HG03575 (cell line): ENCODE data around the gene FANK1.

Source experiments
- ATAC-seq: cut with Tn5 transposase; IDR thresholded peaks from one replicate; pipeline ENCODE4 v1.9.1; 2021; ENCODE audit not compliant: unreplicated experiment, insufficient number of reproducible peaks, low FRiP score; ENCODE audit errors: extremely low read depth

FANK1 gene

GRCh38 chr10:126011995-126012394 is 115.6 kb downstream of the FANK1 start:
- no peak for ATAC-seq

DNA sequence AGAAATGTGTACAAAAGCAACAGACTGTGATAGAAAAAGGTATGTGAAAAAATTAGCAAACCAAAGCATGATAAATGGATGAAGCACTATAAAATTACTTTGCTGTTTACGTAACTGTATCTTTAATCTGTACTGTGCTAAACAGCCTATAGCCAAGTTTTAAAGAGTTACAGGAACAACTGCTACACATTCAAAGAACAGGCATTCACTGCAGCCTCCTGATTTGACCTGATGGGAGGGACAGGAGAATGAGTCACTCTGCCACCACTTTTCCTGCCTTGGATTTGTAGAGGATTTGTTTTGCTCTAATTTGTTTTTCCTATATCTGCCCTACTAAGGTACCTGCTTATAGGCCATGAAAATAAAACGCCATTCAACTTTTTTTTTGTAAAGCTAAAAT is 116.1 kb downstream of the FANK1 start:
- no peak for ATAC-seq

- ATAC-seq = no peak
These were observed 117.3 kb downstream of the FANK1 start for GRCh38 chr10:126013489-126014281.

DNA sequence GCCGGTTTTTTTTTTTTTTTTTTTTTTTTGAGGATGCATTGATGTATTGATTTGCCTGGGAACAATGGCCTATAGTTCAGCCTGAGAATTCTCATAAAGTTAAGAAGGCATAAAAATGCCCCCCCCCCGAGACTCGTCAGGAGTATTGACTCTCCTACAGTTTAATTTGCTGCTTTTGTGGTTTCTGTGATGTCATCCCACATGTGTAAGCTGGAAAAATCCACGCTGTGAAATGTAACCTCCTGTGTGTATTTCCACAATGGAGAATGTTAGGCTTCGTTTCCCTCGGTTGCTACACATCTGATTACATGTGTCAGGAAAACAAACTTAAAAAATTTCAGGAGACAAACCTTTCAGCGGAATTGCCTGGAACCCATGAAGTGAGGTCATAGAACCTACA is 117.9 kb downstream of the FANK1 start:
- ATAC-seq = no peak

- no peak for ATAC-seq
These were observed 119.0 kb downstream of the FANK1 start for GRCh38 chr10:126015413-126015812.

GRCh38 chr10:126016156-126016805 is 119.9 kb downstream of the FANK1 start:
- no peak for ATAC-seq

DNA sequence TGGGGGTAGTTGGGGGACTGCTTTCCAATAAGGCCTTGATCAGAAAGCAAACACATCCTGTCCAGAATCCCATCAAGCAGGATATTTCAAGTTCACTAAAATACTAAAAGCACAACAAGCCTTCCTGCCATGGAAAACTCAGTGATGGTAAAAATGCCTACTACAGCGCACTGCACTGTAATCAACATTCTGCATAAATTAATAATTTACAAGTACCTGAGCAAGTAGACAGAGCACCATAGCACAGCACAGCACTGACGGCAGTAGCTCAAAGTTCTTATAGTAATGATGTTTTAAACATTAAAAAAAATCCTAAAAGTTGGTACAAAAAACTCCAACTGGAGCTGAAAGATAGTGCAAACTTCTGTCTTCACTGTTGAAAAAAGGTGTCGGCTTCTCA is 120.5 kb downstream of the FANK1 start:
- no peak for ATAC-seq

DNA sequence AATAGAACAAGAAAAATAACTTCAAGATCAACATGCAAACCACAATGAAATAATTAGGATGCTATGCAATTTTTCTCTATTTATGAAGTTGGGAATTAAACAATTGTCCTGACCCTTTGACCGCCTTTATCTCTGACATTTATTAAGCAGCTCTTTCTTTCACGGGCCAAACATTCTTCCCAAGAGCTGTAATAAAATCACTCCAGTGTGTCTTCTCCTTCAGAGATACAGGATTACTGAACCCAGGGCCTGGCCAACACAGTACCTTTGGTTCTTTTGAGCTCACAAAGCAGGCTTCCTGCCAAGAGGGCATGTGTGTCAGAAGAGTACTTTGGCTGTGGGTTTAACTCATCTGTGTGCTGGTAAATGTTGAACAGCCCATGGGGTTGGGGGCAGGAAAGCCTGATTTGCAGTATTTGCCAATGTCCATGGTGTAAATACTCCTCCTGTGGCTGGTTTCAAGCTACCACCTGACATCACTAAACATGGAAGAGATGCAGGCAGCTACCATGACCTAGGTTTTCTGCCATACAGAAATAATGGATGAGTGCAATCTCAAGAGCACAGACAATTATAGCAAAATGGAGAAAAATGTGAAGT is 121.7 kb downstream of the FANK1 start:
- no peak for ATAC-seq

DNA sequence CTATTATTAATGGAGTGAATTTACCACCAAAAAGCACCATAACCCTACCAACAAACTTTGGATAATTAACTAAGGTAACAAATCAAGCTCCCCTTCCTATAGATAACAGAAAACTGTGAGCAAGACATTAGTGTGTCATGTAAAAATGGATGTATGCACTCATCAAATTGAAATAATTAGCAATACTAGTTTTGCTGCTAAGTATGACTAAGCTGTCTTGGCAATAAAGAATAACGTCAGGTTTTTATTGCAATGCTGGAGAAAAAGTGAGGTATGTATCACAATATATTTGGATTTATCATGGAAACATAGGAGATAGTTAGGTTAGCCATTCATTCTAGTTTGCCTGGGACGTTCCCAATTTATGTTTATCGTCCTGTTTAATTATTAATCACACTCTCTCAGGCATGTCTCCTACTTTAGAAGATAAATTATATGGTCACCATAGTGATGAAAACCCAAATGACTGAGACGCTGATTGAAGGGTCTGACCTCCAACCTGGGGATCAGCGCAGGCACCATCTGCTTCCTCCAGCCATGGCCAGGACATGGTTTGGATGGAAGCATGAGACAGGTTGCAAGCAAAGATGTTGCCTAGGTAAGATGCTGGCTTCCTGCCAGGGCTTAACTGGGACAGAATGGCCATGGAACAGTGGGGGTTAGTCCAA is 125.6 kb downstream of the FANK1 start:
- ATAC-seq = no peak

DNA sequence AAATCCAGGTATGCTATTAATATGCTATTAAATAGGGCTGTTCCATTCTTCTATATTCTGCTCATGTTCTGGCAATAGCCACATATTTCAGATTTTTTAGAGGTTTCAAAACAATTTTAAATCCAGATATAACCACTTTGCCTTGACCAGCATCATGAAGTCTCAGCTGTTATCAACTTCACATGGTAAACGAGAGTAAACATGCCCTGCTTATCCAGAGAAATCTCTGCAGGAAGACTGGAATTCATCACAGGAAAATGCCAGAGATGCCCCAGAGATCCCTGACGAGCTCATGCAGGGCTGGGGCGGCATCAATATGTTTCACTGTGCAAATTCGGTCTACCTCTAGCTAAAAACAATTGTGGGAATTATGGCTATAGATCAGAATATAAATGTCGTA is 126.5 kb downstream of the FANK1 start:
- ATAC-seq = no peak

DNA sequence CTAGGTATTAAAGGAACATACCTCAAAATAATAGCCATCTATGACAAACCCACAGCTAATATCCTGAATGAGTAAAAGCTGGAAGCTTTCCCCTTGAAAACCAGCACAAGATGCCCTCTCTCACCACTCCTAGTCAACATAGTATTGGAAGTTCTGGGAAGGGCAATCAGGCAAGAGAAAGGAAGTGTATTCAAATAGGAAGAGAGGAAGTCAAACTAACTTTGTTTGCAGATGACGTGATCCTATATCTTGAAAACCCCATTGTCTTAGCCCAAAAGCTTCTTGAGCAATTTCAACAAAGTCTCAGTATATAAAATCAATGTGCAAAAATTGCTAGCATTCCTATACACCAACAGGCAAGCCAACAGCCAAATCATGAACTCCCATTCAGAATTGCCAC is 131.3 kb downstream of the FANK1 start:
- no peak for ATAC-seq

GRCh38 chr10:126029999-126030398 is 133.6 kb downstream of the FANK1 start:
- ATAC-seq = no peak

- no peak for ATAC-seq
These were observed 138.2 kb downstream of the FANK1 start for GRCh38 chr10:126034586-126034985.

GRCh38 chr10:126036515-126036914 is 140.2 kb downstream of the FANK1 start:
- ATAC-seq = no peak

- ATAC-seq = no peak
These were observed 141.6 kb downstream of the FANK1 start for GRCh38 chr10:126037946-126038345.

GRCh38 chr10:126041117-126041516 is 144.8 kb downstream of the FANK1 start:
- ATAC-seq = no peak

DNA sequence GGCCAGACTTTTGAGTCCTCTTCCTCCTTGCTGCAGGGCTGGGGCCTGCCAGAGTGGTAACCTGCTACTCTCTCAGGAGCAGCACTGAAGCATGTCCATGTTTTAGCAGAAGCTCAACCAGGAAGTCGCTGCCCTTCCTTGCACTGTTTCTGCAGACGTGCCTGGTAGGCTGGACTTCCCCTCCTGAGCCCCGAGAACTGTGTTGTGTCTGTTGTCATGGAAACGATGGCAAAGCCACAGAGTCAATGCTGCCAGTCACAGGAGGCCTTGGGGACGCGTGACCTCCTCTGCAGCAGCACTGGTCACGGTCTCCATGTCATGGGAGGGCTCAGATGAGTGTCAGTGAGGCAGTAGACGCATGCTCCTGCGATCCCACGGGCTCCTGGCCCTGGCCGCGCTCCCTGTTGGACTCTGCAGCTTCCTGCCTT is 145.5 kb downstream of the FANK1 start:
- ATAC-seq = peak; percentile 98

DNA sequence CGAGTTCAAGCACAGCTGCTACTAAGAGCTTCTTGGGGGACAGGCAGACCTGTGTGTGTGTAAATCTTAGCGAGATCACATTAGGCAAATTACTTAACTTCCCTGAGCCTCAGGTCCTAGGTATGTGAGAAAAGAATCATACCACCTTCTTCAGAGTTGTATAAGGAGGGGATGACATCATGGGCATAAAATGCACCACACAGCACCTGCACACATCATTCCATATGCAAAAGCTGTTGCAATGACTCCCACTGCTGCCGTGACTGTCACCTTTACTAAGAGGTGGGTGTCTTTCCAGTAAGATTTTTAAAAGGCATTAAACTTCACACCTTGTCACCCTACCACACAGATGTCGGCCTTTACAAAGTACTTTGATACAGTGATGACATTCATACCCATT is 146.0 kb downstream of the FANK1 start:
- ATAC-seq = no peak

GRCh38 chr10:126042906-126043305 is 146.5 kb downstream of the FANK1 start:
- ATAC-seq = no peak

GRCh38 chr10:126043389-126043788 is 147.0 kb downstream of the FANK1 start:
- ATAC-seq = no peak
